Measurements from ENCODE around the gene TBX10.

Gene TBX10

DNA sequence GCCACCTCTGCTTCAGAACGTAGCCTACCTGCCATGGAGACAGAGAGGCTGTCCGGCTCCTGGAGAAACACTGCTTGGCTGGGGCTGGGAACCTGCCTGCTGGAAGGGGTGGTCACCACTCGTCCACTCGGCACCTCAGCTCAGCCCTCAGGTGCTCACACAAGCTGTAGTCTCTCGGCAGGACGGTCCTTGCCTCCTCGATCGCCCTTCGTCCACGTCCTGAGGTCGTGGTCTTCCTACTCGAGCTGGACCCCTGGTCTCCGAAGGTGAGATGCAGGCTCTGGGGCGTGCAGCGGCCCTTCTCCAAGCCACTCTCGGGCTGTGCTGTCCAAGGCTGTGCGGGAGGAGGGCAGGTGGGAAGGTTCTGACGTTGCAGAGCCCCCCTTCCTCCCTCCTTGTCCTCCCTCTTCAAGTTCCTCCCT is at the start of gene TBX10:
TBX10 (minus strand) TSS at position 326 of the 422 bp plus-strand sequence; CDS start at position 35, 291 bp downstream.
- TF ChIP-seq GATA3 (IDR thresholded peaks at IDR 0.05; ENCODE audit: low read depth, low read length) (no peak), GATA2 (IDR thresholded peaks at IDR 0.05; ENCODE audit: low read depth, low read length) (no peak)

- TF ChIP-seq GATA2 (IDR thresholded peaks at IDR 0.05; ENCODE audit: low read depth, low read length) (no peak), GATA3 (IDR thresholded peaks at IDR 0.05; ENCODE audit: low read depth, low read length) (no peak)
These were observed 49.6 kb upstream of the TBX10 start for GRCh38 chr11:67689178-67689577.

DNA sequence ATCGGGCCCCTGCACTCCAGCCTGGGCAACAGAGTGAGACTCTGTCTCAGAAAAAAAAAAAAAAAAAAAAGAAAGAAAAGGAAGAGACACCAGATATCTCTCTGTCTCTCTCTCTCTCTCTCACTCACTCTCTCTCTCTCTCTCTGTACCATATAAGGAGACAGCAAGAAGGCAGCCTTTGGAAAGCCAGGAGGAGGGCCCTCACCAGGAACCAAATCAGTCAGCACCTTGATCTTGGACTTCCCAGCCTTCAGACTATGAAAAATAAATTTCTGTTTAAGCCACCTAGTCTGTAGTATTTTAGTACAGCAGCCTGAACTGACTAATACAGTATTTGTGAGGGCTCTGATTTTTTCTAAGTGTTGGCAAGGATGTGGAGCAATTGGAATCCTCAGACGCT is 48.4 kb upstream of the TBX10 start:
- TF ChIP-seq GATA3 (IDR thresholded peaks at IDR 0.05; ENCODE audit: low read depth, low read length) (no peak), GATA2 (IDR thresholded peaks at IDR 0.05; ENCODE audit: low read depth, low read length) (no peak)

GRCh38 chr11:67680696-67681470 is 41.3 kb upstream of the TBX10 start:
- TF ChIP-seq GATA3 (IDR thresholded peaks at IDR 0.05; ENCODE audit: low read depth, low read length) (no peak), GATA2 (IDR thresholded peaks at IDR 0.05; ENCODE audit: low read depth, low read length) (no peak)

GRCh38 chr11:67675058-67675747 is 35.6 kb upstream of the TBX10 start:
- TF ChIP-seq GATA3 (IDR thresholded peaks at IDR 0.05; ENCODE audit: low read depth, low read length): no peak
- TF ChIP-seq GATA2 (IDR thresholded peaks at IDR 0.05; ENCODE audit: low read depth, low read length): no peak

GRCh38 chr11:67674442-67674871 is 34.9 kb upstream of the TBX10 start, which contains the start of gene ALDH3B2:
Gene ALDH3B2 (minus strand): TSS chr11:67674623. CDS start chr11:67666935, 7,688 bp downstream.
- TF ChIP-seq GATA2 (IDR thresholded peaks at IDR 0.05; ENCODE audit: low read depth, low read length) (no peak), GATA3 (IDR thresholded peaks at IDR 0.05; ENCODE audit: low read depth, low read length) (no peak)

GRCh38 chr11:67673902-67674301 is 34.3 kb upstream of the TBX10 start:
- TF ChIP-seq GATA3 (IDR thresholded peaks at IDR 0.05; ENCODE audit: low read depth, low read length): no peak
- TF ChIP-seq GATA2 (IDR thresholded peaks at IDR 0.05; ENCODE audit: low read depth, low read length): no peak

DNA sequence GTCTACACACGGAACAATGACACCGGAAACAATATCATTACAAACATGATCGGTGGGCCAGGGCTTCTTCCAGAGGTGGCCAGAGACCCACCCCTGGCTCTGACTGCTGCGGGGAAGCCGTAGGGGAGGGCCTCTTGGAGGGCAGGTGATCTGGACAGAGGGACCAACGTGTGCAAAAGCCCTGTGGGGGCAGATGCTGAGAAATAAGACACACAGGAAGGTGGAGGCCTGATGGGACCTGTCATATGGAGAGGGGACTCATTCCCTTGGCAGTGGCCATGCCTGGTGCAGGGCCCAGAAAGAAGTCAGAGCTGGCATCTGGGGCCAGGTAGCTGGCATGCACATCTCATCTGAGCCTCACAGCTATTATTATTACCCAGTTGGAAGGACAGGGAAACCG is 33.8 kb upstream of the TBX10 start:
- TF ChIP-seq GATA3 (IDR thresholded peaks at IDR 0.05; ENCODE audit: low read depth, low read length) (no peak), GATA2 (IDR thresholded peaks at IDR 0.05; ENCODE audit: low read depth, low read length) (no peak)

DNA sequence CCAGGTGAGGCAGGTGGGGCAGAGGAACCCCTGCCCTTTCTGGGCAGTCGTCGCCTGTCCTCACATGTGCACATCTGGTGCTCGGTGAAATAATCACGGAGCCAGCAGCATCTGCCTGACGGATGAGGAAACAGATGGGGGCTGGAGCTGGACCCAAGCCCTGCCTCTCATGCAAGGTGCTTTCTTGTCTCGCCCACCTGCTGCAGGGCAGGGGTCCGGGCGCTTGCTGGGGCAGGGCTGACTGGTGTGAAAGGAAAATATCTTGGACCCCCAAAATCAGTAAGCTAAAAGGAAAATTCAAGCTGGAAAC is 31.6 kb upstream of the TBX10 start:
- TF ChIP-seq GATA3 (IDR thresholded peaks at IDR 0.05; ENCODE audit: low read depth, low read length) (no peak), GATA2 (IDR thresholded peaks at IDR 0.05; ENCODE audit: low read depth, low read length) (no peak)

DNA sequence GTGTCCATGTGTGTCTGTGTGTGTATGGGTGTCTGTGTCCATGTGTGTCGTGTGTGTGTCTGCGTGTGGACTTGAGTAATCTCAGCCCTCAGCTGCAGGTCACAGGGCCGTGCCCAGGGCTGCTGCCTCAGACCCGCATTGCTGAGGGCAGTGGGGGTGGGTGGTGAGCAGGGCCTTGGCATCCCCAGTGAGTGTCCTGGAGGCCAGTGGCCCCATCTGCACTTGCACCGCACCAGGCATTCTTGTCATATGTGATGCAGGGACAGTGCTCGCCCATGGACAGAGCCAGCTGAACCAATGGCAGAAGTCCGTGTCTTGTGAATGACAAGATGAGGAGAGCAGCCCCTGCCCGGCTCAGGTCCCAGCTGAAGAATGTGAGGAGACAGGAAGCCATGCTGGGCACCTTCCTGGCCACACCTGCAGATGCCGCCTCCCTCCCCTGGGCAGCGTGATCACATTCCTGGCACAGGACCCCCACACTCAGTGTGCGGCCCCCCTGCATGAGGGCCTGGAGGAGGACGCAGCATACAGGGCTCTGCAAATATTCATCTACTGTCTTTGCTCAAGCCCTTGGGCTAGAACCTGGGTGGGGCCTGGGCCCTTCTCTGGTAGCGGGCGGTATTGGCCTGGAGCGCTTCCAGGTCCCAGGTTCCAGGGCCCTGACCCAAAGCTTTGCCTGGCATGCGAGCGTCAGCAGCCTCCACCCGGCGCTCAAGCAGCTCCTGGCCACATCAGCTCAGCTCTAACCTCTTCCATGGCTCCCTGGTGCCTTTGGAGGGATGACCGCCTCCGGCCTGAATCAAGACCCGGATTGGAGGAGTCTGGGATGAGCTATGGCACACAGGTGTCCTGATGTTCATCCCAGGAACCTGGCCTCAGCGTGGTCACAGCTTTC is 31.0 kb upstream of the TBX10 start:
- TF ChIP-seq GATA2 (IDR thresholded peaks at IDR 0.05; ENCODE audit: low read depth, low read length) (no peak), GATA3 (IDR thresholded peaks at IDR 0.05; ENCODE audit: low read depth, low read length) (no peak)

GRCh38 chr11:67668192-67668551 is 28.6 kb upstream of the TBX10 start:
- TF ChIP-seq GATA2 (IDR thresholded peaks at IDR 0.05; ENCODE audit: low read depth, low read length): no peak
- no peak for TF ChIP-seq GATA3 (IDR thresholded peaks at IDR 0.05; ENCODE audit: low read depth, low read length)

DNA sequence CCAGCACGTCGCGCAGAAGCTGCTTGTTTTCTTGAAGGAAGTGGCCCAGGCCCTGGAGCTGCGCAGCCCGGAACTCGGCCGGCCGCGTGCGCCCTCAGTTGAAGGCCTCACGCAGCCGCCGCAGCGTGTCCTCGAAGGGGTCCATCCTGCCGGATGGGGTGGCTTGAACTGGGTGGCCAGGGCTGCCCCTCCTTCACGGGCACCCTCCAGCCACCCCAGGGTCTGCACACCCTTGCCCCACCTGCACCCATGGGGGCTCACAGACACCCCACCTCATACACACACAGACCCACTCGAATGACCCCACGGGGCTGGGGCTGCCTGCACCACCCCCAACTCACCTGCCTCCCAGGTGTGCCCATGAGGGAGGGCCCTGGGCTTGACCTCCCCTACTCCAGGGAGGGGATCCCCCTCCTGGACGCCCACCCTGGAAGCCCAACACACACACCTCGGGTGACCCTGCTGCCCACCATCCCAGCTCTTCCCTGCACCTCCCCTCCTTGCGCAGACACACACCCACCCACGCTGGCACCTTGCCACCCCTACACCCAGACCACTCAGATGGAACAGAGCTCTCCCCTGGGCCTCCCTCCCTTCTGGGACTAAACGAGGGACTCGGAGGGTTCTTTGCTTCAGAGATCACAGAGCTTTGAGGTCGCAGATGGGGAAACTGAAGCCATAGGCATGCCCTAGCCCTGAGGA is 28.1 kb upstream of the TBX10 start:
- no peak for TF ChIP-seq GATA3 (IDR thresholded peaks at IDR 0.05; ENCODE audit: low read depth, low read length)
- no peak for TF ChIP-seq GATA2 (IDR thresholded peaks at IDR 0.05; ENCODE audit: low read depth, low read length)

DNA sequence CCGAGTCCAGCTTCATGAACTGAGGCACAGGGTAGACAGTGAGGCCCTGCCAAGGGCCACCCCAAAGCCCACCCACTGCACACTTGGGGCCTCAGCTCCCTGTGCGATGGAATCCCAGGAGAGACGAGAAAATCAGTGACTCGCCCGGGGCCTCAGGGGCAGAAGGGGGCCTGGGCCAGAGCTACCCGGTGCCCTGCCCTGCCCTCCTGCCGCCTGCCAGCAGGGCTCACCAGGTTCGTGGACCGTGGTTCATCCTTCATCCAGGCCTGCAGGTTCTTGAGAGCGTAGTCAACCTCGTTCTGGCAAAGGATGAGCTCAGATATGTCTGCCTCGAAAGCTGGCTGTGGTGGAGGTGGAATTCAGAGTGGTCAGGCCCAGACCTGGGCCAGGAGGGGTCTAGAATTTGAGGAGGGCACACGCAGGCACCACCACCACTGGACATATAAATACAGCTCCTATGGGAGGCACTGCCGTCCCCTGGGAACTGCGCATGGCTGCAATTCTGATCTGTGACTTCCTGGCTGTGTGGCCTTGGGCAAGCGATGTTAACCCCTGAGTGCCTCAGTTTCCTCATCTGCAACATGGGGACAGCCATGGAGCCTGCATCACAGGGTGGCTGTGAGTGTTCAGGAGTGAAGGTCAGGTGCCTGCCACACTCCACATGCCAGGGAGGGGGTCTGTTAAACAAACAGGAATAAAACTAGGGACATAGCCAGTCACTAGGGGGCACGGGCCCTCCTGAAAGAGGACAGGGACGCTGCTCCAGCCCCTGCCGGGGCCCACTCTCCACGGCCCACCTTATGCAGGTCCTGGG is 27.3 kb upstream of the TBX10 start:
- no peak for TF ChIP-seq GATA3 (IDR thresholded peaks at IDR 0.05; ENCODE audit: low read depth, low read length)
